ENCODE results near the gene MYLK4.

The MYLK4 gene

DNA sequence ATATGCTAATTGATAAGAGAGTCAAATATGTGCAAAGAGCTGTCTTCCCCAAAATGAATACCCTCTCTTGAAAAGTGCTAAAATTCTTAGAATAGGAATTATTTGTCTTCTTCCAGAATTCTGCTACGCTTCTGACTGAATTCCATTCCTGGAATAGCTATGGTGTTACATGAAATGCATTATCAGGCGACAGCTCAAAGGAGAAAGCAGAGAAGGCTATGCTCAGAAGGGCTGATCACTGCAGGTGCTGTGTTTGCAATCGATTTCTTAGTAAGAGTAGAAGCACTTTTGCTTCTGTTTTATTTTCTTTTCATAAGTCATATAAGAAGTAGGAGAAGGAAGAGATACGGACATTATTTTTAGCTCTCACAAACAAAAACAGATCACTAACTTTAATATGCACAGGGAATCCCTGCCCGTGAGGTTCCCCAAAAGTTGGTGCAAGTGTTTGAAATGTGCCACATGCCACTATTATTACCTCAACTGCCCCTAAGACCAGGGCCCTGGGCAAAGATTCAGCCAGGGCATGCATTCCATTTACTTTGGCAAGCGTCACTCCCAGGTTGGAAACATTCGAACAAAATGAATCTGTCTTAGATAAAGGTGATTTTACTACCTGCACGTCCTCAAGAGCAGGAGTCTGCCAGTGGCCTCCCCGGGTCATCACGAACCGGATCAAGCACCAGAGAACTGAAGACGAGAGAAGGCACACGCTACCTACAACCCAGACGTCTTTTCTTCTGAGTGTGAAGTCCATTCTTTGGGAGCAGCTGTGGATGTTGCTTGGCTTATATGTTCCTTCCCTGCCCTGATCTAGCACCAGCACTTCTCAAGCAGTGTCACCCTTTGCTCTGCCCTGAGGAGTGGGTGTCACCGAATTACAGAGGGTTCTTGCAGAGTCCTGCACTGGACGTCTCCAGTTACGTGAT, 7.2 kb downstream of the MYLK4 start:
- no peak overlapping the region for H3K4me3 ChIP-seq (ENCODE audit: low read length)
- no peak for TF ChIP-seq ZNF274 (IDR thresholded peaks at IDR 0.05; ENCODE audit: low read depth, low read length)

DNA sequence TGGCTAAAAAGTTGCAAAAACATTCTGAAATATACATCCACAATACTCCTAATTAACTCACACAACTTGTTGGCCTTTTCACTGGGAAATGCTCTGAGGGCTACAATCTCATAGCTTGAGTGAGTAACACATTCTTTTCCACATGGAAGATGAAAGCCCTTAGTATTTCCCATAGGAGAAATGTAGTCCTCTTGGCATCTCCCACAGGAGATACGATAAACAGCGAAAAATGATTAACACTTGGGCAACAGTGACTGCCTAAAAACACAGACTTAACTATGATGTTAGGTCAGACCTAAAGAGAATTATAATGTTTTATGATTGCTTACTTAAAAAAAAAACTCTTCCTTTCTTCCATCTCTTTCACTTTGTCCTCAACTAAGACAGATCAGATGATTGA, 9.0 kb downstream of the MYLK4 start:
- TF ChIP-seq ZNF274 (IDR thresholded peaks at IDR 0.05; ENCODE audit: low read depth, low read length) = no peak

DNA sequence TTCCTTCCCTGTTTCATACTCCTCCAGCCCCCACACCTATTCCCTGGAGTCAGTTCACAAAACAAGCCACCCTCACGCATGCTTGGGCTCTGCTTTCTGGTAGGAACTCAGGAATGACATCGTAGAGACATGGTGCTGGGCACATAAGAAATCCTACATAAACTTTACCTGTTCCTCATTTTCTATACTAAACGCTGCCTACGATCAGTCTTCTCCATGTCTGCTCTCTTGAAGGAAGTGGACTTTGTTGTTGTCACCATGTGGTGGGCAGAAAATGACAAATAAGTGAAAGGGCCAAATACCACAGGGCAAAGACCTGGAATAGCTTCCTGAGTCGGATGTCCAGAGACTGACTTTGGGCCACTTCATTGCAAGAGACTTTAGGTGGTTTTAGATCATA, 10.1 kb downstream of the MYLK4 start:
- no peak overlapping the region for H3K4me3 ChIP-seq (ENCODE audit: low read length)
- TF ChIP-seq ZNF274 (IDR thresholded peaks at IDR 0.05; ENCODE audit: low read depth, low read length) = no peak

More for the DNA sequence above, 9.0 kb downstream of the MYLK4 start:
- no peak overlapping the region for H3K4me3 ChIP-seq (ENCODE audit: low read length)

GRCh38 chr6:2739335-2739734, 11.4 kb downstream of the MYLK4 start:
- no peak for TF ChIP-seq ZNF274 (IDR thresholded peaks at IDR 0.05; ENCODE audit: low read depth, low read length)
- no peak overlapping the region for H3K4me3 ChIP-seq (ENCODE audit: low read length)

GRCh38 chr6:2738373-2738979, 12.2 kb downstream of the MYLK4 start:
- no peak overlapping the region for H3K4me3 ChIP-seq (ENCODE audit: low read length)
- TF ChIP-seq ZNF274 (IDR thresholded peaks at IDR 0.05; ENCODE audit: low read depth, low read length) = no peak

GRCh38 chr6:2737885-2738284, 12.8 kb downstream of the MYLK4 start:
- TF ChIP-seq ZNF274 (IDR thresholded peaks at IDR 0.05; ENCODE audit: low read depth, low read length) = no peak
- no peak overlapping the region for H3K4me3 ChIP-seq (ENCODE audit: low read length)

DNA sequence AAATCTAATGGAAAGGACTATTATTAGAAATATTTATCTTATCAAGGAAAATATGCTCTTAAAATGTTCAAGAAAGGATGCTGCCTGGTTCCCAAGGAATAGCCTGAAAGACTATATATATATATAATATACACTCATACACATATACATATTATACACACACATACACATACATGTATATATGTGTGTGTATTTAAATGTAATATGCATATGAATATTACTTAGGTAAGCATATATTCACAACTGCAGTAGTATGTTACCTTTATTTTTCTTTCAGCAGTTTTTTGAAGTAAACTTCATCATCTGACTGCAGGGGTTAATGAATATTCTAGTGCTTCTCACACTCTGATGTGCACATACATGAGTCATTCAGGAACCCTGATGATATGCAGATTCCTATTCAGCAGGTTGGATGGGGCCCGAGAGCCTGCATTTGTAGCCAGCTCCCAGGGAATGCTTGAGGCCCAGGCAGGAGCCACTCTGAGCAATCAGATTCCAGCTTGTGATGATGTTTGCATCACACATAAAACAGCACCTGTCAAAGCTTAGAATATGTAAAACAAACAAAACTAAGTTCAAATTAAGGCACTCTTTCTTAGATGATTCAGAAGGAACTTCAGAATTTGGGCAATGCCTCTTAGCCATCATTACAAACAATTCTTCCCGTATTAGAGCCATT, 16.1 kb downstream of the MYLK4 start:
- no peak for TF ChIP-seq ZNF274 (IDR thresholded peaks at IDR 0.05; ENCODE audit: low read depth, low read length)

GRCh38 chr6:2733736-2734480, 16.8 kb downstream of the MYLK4 start:
- no peak overlapping the region for H3K4me3 ChIP-seq (ENCODE audit: low read length)
- TF ChIP-seq ZNF274 (IDR thresholded peaks at IDR 0.05; ENCODE audit: low read depth, low read length) = no peak

More for the DNA sequence above, 16.1 kb downstream of the MYLK4 start:
- H3K4me3 ChIP-seq (ENCODE audit: low read length) = no peak overlapping the region

DNA sequence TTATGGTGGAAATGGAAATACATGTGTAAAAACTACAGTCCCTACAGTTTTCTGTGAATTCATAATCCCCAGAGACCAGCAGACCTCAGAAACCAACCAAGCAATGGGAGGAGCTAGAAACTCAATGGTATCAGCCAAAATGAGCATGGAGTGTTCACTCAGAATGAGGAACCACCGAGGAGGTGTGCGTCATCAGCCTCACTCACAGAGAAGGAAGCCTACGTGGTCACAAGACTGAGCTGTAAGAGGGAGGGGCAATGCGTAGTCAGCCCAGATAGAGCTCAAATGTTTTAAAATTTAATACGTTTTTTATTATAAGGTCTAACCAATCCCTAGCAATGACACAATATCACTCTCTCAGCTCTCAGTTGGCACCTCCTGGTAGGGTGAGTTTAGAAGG, 17.4 kb downstream of the MYLK4 start:
- no peak for TF ChIP-seq ZNF274 (IDR thresholded peaks at IDR 0.05; ENCODE audit: low read depth, low read length)
- H3K4me3 ChIP-seq (ENCODE audit: low read length) = no peak overlapping the region

DNA sequence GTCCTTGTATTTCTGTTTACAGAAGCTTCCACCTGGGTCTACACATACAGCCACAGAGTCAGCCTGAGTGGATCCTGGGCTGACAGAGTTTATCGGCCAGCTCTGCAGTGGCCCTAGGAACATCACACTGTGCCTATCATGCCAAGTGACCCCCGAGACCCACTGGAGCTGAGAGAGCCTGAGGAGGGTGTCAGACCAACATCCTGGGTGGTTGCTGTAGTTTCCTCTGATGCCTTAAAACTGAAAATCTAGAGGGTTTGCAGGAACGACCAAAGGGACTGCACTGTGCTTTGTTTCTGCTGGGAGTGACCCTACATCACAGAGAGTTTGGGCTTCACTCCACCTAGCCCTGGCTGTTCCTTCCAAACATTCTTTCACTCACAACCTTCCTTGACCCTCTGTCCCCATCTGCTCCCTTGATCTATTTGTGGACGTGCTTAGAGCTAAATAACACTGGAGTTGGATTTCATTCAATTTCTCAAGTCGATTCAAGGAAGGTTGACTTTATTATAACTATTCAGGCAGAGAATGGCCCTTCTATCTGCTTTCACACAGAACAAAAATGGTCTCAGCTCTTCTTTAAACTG, 18.1 kb downstream of the MYLK4 start:
- H3K4me3 ChIP-seq (ENCODE audit: low read length) = no peak overlapping the region
- no peak for TF ChIP-seq ZNF274 (IDR thresholded peaks at IDR 0.05; ENCODE audit: low read depth, low read length)

GRCh38 chr6:2731281-2731909, 19.3 kb downstream of the MYLK4 start:
- no peak for TF ChIP-seq ZNF274 (IDR thresholded peaks at IDR 0.05; ENCODE audit: low read depth, low read length)
- no peak overlapping the region for H3K4me3 ChIP-seq (ENCODE audit: low read length)

DNA sequence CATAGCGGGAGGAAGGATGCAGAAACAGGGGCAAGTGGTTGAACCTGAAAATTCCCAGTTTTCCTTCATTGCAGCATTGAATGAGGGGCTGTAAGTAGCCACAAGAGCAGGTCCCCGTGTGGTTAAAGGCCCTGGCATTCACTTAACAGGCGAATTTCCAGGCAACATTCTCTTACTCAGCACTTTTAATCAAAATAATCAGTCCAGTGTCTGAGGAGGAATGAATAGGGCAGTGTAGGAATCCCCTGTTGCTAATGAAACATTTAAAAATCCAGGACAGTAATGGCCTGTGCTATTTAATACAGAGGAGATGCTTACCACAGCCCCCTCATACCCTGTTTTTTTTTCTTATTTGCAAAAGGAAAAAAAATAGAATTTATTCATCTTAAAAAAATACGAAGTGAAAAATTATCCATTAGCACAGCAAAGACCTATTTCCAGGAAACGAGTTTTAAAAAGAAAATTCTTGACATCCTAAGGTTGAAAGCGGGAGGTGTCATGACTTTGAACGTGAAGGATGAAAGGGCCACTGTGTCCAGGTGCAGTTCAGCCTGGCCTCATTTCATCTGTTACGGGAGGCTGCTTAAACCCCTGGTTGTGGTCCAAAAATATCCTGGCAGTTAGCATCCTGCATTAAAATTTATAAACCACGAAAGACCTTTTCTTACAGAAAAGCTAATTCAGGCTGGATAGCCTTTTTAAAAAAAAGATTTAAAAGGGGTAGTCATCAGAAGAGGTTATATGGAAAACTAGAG, 20.2 kb downstream of the MYLK4 start:
- no peak for TF ChIP-seq ZNF274 (IDR thresholded peaks at IDR 0.05; ENCODE audit: low read depth, low read length)
- no peak overlapping the region for H3K4me3 ChIP-seq (ENCODE audit: low read length)

DNA sequence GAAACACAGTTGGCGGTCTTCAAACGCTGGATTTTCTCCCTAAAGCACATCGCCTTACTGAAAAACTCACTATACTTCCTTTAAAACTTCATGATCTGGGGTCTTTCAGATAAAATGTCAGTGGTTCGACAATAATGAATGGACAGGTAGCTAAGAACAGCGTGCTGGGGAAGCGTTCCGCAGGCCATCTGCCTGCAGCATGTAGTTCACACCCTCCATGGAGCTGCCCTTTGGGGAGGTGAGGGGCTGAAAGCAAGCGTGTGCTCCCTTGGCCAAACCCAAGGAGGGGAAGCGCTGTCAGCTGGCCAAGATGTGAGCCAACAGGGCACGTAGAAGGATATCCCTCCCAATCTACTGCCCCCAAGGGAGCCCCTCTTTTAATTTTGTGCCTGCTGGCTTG, 20.8 kb downstream of the MYLK4 start:
- no peak for TF ChIP-seq ZNF274 (IDR thresholded peaks at IDR 0.05; ENCODE audit: low read depth, low read length)
- no peak overlapping the region for H3K4me3 ChIP-seq (ENCODE audit: low read length)

All from GM08714 (cell line).